Activated naive CD4-positive, alpha-beta T cell (primary cell): Measurements from ENCODE around the gene ARNT2.

Experiments
- DNase-seq, 4 experiments: peaks; one replicate each; lab custom pipeline; 2025; lab: John Stamatoyannopoulos, UW

ARNT2 gene

DNA sequence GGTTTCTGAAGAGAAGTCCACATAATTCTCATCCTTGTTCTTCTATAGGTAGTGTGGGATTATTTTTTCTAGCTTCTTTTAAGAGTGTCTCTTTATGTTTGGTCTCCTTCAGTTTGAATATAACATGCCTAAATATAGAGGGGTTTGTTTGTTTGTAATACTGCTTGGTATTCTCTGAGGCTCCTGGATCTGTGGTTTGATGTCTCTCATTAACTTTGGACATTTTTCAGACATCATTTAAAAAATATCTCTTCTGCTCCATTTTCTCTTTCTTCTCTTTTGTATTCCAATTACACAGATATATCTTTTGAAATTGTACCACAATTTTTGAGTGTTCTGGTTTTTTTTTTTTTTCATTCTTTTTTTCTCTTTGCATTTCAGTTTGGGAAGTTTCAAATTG, 113.1 kb downstream of the ARNT2 start:
- DNase-seq = no peak

DNA sequence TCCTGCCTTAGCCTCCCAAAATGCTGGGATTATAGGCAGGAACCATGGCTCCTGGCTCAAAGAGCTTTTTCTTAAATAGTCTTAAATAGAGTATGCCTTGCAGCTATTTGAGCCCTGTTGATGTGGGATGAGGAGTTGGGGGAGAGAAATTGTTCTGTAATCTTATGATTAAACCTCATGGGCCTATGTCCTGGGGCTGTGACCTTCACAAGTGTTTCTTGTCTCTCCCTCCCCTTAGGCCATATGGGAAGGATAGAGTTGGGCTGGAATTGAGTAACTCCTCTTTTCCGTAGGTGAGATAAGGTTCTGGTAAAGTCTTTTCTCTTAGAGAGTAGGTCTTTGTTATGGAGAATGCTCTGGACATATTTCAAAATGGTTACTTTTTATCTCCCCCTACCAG, 114.3 kb downstream of the ARNT2 start:
- no peak for DNase-seq

GRCh38 chr15:80523746-80524145, 119.6 kb downstream of the ARNT2 start:
- no peak for DNase-seq

- no peak for DNase-seq
Measured at GRCh38 chr15:80525853-80526252, 121.7 kb downstream of the ARNT2 start.

DNA sequence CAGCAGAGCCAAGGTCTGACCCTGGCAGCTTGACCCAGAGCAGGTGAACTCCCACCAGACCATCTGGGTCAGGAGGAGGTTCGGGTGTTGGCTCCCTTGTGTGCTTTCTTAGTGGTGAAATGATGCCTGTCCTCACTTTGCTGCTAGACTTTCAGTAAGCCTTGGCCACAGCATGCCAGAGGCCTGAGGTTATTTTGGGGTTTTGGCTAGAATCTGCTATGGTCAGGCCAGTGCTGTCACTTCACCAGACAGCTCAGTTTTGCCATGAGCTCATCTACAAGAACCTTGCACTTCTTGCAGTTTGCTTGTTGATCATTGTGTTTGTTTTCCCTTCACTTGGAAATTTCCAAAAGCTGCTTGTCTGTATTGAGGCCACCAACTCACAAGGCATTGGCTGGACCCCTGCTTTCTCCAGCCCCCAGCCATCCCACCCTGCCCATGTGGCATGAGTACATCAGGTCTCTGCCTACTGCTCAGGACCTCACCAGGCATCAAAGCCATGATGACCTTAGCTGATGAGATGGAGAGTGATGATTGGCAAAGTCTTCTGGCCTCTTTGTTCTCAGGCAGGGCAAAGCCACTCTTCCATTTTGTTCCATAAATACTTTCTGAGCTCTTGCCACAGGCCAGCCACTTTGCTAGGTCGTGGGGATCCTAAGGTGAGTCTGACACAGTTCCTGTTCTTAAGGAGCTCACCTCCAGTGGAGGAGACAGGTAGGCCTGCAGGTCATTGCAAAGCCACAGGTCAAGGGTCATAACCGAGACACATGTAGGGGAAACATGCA, 122.6 kb downstream of the ARNT2 start:
- DNase-seq = no peak

DNA sequence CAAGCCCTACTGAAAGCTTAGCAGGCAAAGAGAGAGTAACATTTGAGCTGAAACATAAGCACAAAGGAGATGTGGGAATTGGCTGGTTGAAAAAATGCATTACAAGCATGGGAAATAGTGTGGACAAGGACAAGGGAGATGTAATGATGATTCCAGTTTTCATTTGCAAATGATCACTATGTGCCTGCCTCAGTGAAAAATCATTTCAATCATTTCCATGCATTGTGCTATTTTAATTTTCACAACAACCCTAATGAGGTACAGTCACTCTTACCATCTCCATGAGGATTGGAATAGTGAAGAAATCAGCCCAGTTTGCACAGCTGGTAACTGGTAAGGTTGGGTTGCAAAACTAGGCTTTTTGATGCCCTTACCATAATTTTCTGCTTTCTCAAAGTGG, 123.2 kb downstream of the ARNT2 start:
- DNase-seq = no peak

- no peak for DNase-seq
Measured at GRCh38 chr15:80527961-80528360, 123.8 kb downstream of the ARNT2 start.

DNA sequence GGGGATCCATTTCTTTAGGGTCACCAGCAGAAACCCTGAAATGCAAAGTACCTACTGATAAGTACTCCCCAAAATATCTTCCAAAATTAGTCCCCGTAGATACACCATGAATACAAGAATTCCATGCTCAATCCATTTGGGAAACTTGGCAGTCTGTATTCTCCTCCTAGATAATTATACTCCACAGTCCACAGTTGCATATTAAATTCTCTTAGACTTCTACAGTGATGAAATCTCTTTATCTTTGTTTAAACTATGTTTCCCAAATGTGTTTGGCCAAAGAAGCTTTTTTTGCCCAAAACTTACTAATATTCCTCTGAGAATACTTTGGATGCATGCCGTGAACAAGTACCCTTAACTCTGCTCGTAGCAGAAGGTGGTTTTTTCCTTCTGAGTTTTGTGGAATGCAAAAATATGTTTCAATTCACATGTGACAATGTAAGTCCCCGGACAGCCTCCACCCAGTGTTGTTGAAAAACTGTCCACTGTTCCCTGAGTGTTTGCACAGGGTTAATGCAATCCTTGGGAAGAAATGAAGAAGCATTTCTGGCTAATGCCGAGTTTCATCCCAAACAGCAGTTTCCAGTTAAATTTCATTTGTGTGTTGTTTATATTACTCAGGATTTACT, 126.7 kb downstream of the ARNT2 start:
- no peak for DNase-seq

- no peak for DNase-seq
Measured at GRCh38 chr15:80531388-80531787, 127.2 kb downstream of the ARNT2 start.

- DNase-seq = no peak
Measured at GRCh38 chr15:80531796-80532195, 127.6 kb downstream of the ARNT2 start.

GRCh38 chr15:80533790-80534333, 129.7 kb downstream of the ARNT2 start:
- DNase-seq = no peak

DNA sequence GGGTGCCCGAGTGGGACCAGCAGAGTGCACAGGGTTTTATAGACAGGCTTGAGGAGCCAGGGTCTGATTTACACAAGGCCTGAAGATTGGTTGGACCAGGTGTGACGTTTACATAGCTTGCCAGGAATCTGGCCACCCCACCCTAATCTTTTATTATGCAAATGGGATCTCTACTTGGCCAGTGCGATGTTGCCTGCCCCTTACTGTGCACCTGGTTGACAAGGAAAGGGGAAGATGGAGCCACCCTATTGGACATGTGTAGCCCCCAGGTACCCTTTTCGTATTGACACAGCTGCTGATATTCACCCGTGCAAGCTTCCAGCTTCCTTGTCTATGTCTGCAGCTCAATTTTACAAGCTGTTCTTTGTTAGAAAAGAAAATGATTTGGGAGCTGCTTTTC, 132.0 kb downstream of the ARNT2 start:
- DNase-seq = no peak

DNA sequence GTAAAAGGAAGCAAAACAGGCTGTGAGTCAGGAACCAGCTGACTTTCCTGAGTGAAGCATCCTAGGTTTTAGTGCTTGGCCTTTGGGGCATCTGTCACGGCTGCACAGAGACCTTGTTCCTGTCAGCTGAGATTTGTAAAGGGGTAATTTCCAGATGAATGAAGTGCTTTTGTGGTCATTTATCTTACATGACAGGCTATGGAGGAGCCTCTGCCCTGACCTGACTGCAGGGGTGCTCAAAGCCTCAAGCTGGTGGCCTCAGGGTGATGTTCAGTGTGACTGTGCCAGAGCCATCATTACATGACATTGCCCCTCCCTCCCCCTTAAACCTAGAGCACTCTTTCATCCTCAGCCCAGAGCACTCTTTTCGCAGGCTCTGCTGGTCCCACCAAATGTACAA, 132.5 kb downstream of the ARNT2 start:
- DNase-seq = no peak

- no peak for DNase-seq
Measured at GRCh38 chr15:80545078-80545477, 140.9 kb downstream of the ARNT2 start.

- DNase-seq = no peak
Measured at GRCh38 chr15:80547264-80547663, 143.1 kb downstream of the ARNT2 start.

GRCh38 chr15:80549191-80549590, 145.0 kb downstream of the ARNT2 start:
- DNase-seq = no peak

DNA sequence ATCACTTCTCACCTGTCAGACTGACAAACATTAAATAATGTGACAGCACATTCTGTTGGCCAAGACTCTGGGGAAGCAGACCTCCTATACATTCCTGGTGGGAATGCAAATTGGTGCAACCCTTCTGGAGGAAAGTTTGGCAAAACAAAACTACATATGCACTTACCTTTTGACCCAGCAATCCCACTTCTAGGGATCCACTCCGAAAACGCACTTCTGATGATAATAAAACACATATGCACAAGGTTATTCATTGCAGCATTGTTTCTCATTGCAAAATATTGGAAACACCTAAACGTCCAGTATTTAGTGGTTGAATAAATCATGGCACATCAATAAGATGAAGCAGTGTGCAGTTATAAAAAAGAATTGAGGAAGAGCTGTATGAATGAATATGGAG, 145.5 kb downstream of the ARNT2 start:
- DNase-seq = no peak

DNA sequence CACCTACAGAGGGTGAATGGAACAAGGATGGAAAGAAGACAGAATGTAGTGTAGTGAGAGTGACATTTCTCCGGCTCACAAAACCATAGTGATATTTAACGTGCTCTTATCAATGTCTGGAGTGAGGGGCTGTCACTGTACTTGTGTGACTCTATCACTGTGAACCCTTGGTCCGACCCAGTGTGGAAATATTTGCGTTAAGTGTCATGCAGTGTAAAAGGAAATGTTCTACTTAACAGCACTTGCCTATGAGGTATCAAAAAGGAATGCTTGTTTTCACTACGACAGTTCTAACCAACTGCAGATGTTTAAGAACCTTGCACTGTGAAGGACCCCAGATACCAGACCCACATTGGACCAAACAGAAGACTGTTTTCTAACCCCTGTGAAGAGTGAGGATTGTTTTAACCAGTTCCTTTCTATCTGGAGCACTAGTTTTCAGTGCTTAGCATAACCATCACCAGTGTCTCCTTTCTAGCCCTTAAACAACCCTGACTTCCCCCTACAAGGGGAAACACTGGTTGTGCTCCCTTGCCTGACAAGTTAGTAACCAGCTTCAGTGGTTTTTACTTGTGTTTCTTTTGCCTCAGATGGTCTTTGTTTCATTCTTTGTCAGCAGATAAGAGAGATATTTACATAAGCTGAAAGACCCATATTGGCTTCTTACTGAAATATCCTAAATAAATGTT, 146.2 kb downstream of the ARNT2 start:
- DNase-seq = no peak

GRCh38 chr15:80550908-80551260, 146.7 kb downstream of the ARNT2 start:
- DNase-seq = no peak

- no peak for DNase-seq
Measured at GRCh38 chr15:80551348-80551747, 147.2 kb downstream of the ARNT2 start.

- no peak for DNase-seq
Measured at GRCh38 chr15:80554560-80554959, 150.4 kb downstream of the ARNT2 start.

DNA sequence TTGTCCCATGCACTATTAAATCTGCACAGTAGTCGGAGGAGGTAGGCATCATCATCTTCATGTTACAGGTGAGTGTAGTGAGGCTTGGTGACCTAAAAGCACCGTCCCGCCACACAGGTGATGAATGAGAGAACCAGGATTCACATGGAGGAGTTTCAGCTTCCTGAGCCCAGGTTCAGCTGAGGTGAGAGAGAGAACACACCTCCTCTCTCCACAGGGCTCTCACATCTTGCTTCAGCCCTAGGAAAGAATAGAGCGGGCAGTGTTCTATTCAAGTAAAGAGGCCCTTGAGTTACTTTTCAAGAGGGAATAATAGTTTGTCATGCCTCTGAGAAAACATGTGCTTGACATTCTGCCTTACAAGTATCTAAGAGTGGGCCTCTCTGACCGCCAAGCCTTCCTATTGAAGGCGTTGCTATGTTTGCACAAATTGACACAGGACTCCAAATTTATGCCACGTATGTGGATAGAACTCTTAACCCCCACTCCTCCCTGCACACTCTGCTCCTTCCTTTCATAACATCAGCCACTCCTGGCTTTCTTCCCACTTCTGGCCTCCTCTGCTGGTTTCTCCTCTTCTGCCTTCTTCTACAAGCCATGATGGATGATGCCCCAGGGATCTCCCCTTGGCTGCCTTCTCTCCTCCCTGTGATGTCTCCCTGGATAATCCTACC, 152.6 kb downstream of the ARNT2 start:
- no peak for DNase-seq
